H1 (cell line): Measurements from ENCODE around the gene ATP11C. TPM values are rescaled to one million over a fixed set of nuclear protein-coding genes. Genes with fewer than 3 reads are reported as not detected.
A peak's percentile ranks its signal among the peaks of the same experiment; 100 is the strongest.

Experiments
- CTCF ChIA-PET: fragments of 300-600 bp; sonication (Branson Sonifier 250); formaldehyde crosslinking; loops from one replicate; lab custom pipeline; 2021; ENCODE audit not compliant: partially characterized antibody; lab: Charles Lee
- POLR2A ChIA-PET: fragments of 300-600 bp; sonication (Branson Sonifier 250); formaldehyde crosslinking; loops from one replicate; lab custom pipeline; 2021; ENCODE audit warnings: inconsistent platforms; ENCODE audit not compliant: partially characterized antibody; lab: Charles Lee
- DNase-seq, 2 experiments: peaks; one replicate each; pipeline versions ENCODE4 v3.0.0 to v3.0.0-alpha.2; 2010 to 2022; ENCODE audit warnings: low spot score in 2 of 2, low read depth in 1 of 2, mixed read lengths in 1 of 2
- FAIRE-seq: peaks from 2 replicates; lab custom pipeline; 2011; peaks lifted over from hg19 to GRCh38; lab: Jason Lieb, UNC
- H2AFZ ChIP-seq: 2 replicates; pipeline ENCODE4 v1.8.1; 2012; ENCODE audit warnings: low read length, inconsistent platforms
- H2AK5ac ChIP-seq: 2 replicates; pipeline ENCODE4 v1.6.1; 2013; ENCODE audit warnings: low read depth, low read length
- H2BK120ac ChIP-seq: replicated peaks from 2 replicates; pipeline ENCODE3; 2013; ENCODE audit warnings: low read depth, low read length, inconsistent platforms
- H2BK12ac ChIP-seq: 2 replicates; pipeline ENCODE4 v1.6.1; 2013; ENCODE audit warnings: low read depth, low read length
- H2BK15ac ChIP-seq: 2 replicates; pipeline ENCODE4 v1.6.1; 2013; ENCODE audit warnings: low read length
- H2BK20ac ChIP-seq: 2 replicates; pipeline ENCODE4 v1.6.1; 2013; ENCODE audit warnings: low read length
- H2BK5ac ChIP-seq: 2 replicates; pipeline ENCODE4 v1.6.1; 2013; ENCODE audit warnings: low read depth, low read length
- H3K14ac ChIP-seq: 2 replicates; pipeline ENCODE4 v1.6.1; 2013; ENCODE audit warnings: inconsistent platforms; ENCODE audit not compliant: insufficient read length
- H3K18ac ChIP-seq: 2 replicates; pipeline ENCODE4 v1.6.1; 2013; ENCODE audit warnings: low read length; ENCODE audit errors: extremely low read depth
- H3K23ac ChIP-seq: 2 replicates; pipeline ENCODE4 v1.6.1; 2013; ENCODE audit warnings: inconsistent platforms; ENCODE audit not compliant: insufficient read length
- H3K23me2 ChIP-seq: 2 replicates; pipeline ENCODE4 v1.6.1; 2013; ENCODE audit warnings: low read depth, low read length
- H3K27ac ChIP-seq: 2 replicates; pipeline ENCODE4 v1.6.1; 2011; ENCODE audit warnings: low read depth, low read length, inconsistent platforms
- H3K27me3 ChIP-seq, 4 experiments: replicated peaks in 1 of 4; 1 replicate in 1 of 4; 2 replicates in 3 of 4; pipeline versions ENCODE4 v1.6.1 to v1.8.1; 2011 to 2013; ENCODE audit warnings: low read length in 3 of 4, mild to moderate bottlenecking in 3 of 4, inconsistent platforms in 2 of 4, mixed read lengths in 2 of 4, moderate library complexity in 1 of 4; ENCODE audit not compliant: control insufficient read depth in 3 of 4, insufficient read depth in 3 of 4; ENCODE audit errors: extremely low read depth in 1 of 4
- H3K36me3 ChIP-seq, 4 experiments: 2 replicates each; pipeline versions ENCODE4 v1.6.1 to v1.8.1; 2011 to 2013; ENCODE audit warnings: mild to moderate bottlenecking in 4 of 4, low read length in 3 of 4, moderate library complexity in 2 of 4, control low read depth in 1 of 4, inconsistent platforms in 1 of 4; ENCODE audit not compliant: insufficient read depth in 4 of 4, control insufficient read depth in 2 of 4
- H3K4ac ChIP-seq: replicated peaks from 2 replicates; pipeline ENCODE3; 2013; ENCODE audit warnings: low read length, low read depth, mixed read lengths, inconsistent platforms; ENCODE audit not compliant: insufficient read length
- H3K4me1 ChIP-seq, 4 experiments: replicated peaks in 1 of 4; 1 replicate in 1 of 4; 2 replicates in 3 of 4; pipeline versions ENCODE4 v1.6.1 to v1.8.1; 2011 to 2013; ENCODE audit warnings: low read length in 3 of 4, inconsistent platforms in 2 of 4, mixed read lengths in 1 of 4; ENCODE audit not compliant: insufficient read depth in 4 of 4, control insufficient read depth in 3 of 4
- H3K4me2 ChIP-seq, 2 experiments: 2 replicates each; pipeline versions ENCODE4 v1.6.1 to v1.8.1; 2011 to 2013; ENCODE audit warnings: low read depth in 2 of 2, low read length in 2 of 2, control low read depth in 1 of 2, inconsistent platforms in 1 of 2, mild to moderate bottlenecking in 1 of 2; ENCODE audit not compliant: insufficient read depth in 1 of 2
- H3K4me3 ChIP-seq, 4 experiments: fragments of 200-600, 300-600 bp in 1 of 4; sonication (generic), shearing (Covaris generic), sonication (Bioruptor Twin) in 1 of 4; 2 replicates each; pipeline versions ENCODE4 v1.5.1 to v1.8.1; 2011 to 2016; ENCODE audit warnings: low read length in 4 of 4, low read depth in 3 of 4, control low read depth in 2 of 4, inconsistent platforms in 2 of 4, mild to moderate bottlenecking in 2 of 4, mixed read lengths in 1 of 4, moderate library complexity in 1 of 4; ENCODE audit not compliant: insufficient read depth in 2 of 4; ENCODE audit errors: extremely low read depth in 1 of 4
- H3K56ac ChIP-seq: replicated peaks from 2 replicates; pipeline ENCODE3; 2013; ENCODE audit warnings: low read depth, mild to moderate bottlenecking, mixed read lengths, low read length, inconsistent platforms; ENCODE audit not compliant: insufficient read length
- H3K79me1 ChIP-seq: 2 replicates; pipeline ENCODE4 v1.6.1; 2013; ENCODE audit warnings: low read depth, low read length, control low read depth
- H3K79me2 ChIP-seq, 2 experiments: 2 replicates each; pipeline versions ENCODE4 v1.6.1 to v1.8.1; 2012 to 2013; ENCODE audit warnings: low read length in 2 of 2, mild to moderate bottlenecking in 2 of 2, inconsistent platforms in 1 of 2; ENCODE audit not compliant: insufficient read depth in 2 of 2, control insufficient read depth in 1 of 2
- H3K9ac ChIP-seq, 4 experiments: replicated peaks in 1 of 4; 1 replicate in 1 of 4; 2 replicates in 3 of 4; pipeline versions ENCODE4 v1.6.1 to v1.8.1; 2011 to 2013; ENCODE audit warnings: low read depth in 3 of 4, low read length in 3 of 4, control low read depth in 2 of 4, mild to moderate bottlenecking in 2 of 4, moderate library complexity in 2 of 4, inconsistent platforms in 1 of 4; ENCODE audit errors: extremely low read depth in 1 of 4
- H3K9me3 ChIP-seq, 2 experiments: 2 replicates each; pipeline versions ENCODE4 v1.6.1 to v1.8.1; 2012 to 2013; ENCODE audit warnings: mild to moderate bottlenecking in 2 of 2, moderate library complexity in 2 of 2, control low read depth in 1 of 2, inconsistent platforms in 1 of 2, low read depth in 1 of 2, low read length in 1 of 2, mixed read lengths in 1 of 2; ENCODE audit not compliant: insufficient read depth in 2 of 2
- H4K20me1 ChIP-seq, 2 experiments: replicated peaks in 1 of 2; 2 replicates each; pipeline versions ENCODE3 to v1.8.1; 2011 to 2013; ENCODE audit warnings: inconsistent platforms in 2 of 2, low read length in 2 of 2, mild to moderate bottlenecking in 1 of 2; ENCODE audit not compliant: insufficient read depth in 2 of 2, control insufficient read depth in 1 of 2
- H4K5ac ChIP-seq: 2 replicates; pipeline ENCODE4 v1.6.1; 2013; ENCODE audit warnings: low read length, low read depth, mixed read lengths, inconsistent platforms; ENCODE audit not compliant: insufficient read length
- H4K8ac ChIP-seq: 2 replicates; pipeline ENCODE4 v1.8.0; 2013; ENCODE audit warnings: mild to moderate bottlenecking, moderate library complexity, low read length, inconsistent platforms; ENCODE audit not compliant: insufficient read depth; ENCODE audit errors: extremely low read depth
- H4K91ac ChIP-seq: replicated peaks from 2 replicates; pipeline ENCODE3; 2013; ENCODE audit warnings: low read length, mixed read lengths, inconsistent platforms; ENCODE audit not compliant: insufficient read length
- HDAC2 ChIP-seq, 2 experiments: fragments of 300-600 bp in 1 of 2; sonication (generic) in 1 of 2; IDR thresholded peaks; 2 replicates each; pipeline ENCODE4 v1.6.1; 2011 to 2012; ENCODE audit warnings: low read depth in 2 of 2, low read length in 2 of 2, mild to moderate bottlenecking in 2 of 2, moderate library complexity in 2 of 2, borderline replicate concordance in 1 of 2, inconsistent platforms in 1 of 2
- JUND ChIP-seq: IDR thresholded peaks from 2 replicates; pipeline ENCODE4 v1.6.1; 2011; ENCODE audit warnings: mild to moderate bottlenecking, improper control_type of control experiment, low read length
- MAX ChIP-seq: IDR thresholded peaks from 2 replicates; pipeline ENCODE4 v1.6.1; 2012; ENCODE audit warnings: inconsistent platforms
- SRF ChIP-seq: IDR thresholded peaks from 2 replicates; pipeline ENCODE4 v1.6.1; 2011; ENCODE audit warnings: mild to moderate bottlenecking, low read depth, low read length, moderate library complexity
- TEAD4 ChIP-seq: IDR thresholded peaks from 2 replicates; pipeline ENCODE4 v1.6.1; 2012; ENCODE audit warnings: low read depth, low read length, inconsistent platforms, mixed read lengths
- YY1 ChIP-seq: IDR thresholded peaks from 2 replicates; pipeline ENCODE4 v1.6.1; 2011; ENCODE audit warnings: low read depth, mild to moderate bottlenecking, low read length
- WGBS, 2 experiments: shearing (Covaris generic) in 1 of 2; methylation state at CpG; one replicate each; pipeline versions ENCODE4 v1.1.6 to v1.1.7; 2013 to 2015; ENCODE audit warnings: low lambda C conversion rate in 2 of 2, mixed read lengths in 2 of 2, inconsistent platforms in 1 of 2, low coverage in 1 of 2, missing lambda C conversion rate in 1 of 2; ENCODE audit not compliant: insufficient replicate concordance in 2 of 2, insufficient coverage in 1 of 2, insufficient read length in 1 of 2; ENCODE audit errors: extremely low coverage in 1 of 2, missing lambda C conversion rate in 1 of 2; 5-methylcytosine and 5-hydroxymethylcytosine counted together
- polyA plus RNA-seq, 7 experiments: library from polyadenylated mRNA; depleted of rRNA in 3 of 7; stranded (reverse) in 5 of 7; unstranded in 2 of 7; fragments of >200 nt in 5 of 7; fragments of 200-250 nt in 2 of 7; gene quantifications; 1 replicate in 5 of 7; 2 replicates in 1 of 7; 4 replicates in 1 of 7; pipeline versions ENCODE4 v1.2.1 to v1.2.3, GENCODE V29; 2011 to 2013; ENCODE audit warnings: missing spikeins in 2 of 7, mixed read lengths in 2 of 7
- total RNA-seq: library from RNA; stranded (reverse); fragmentation: NEBNext Ultra II Directional; extraction: Animal tissue kit (Norgen Biotek cat#: 25700); gene quantifications from 2 replicates; pipeline ENCODE4 v1.2.1, GENCODE V29; 2021

The ATP11C gene
- total and polyA plus RNA-seq, 2 of the 8 experiments (the other 6 are each of a cell fraction or from before 2014, with no cell fraction given) = 14.7 to 52.1 TPM

GRCh38 chrX:139720136-139720535, 212.7 kb downstream of the ATP11C start:
- DNase-seq (peak; percentile 34 to 42), FAIRE-seq (peak; percentile 82)
- ChIA-PET CTCF (interaction anchor here (0.7 kb wide), 1 partner anchor 789 kb away, joined by 3 read pairs; no protein-coding TSS in a partner anchor), POLR2A (no interaction called here)
- no peak overlapping the region for H2BK12ac ChIP-seq
- H2AK5ac ChIP-seq = no peak overlapping the region
- no peaks in the 10 kb centered on the region for H3K36me3 ChIP-seq
- no peak overlapping the region for H3K9ac ChIP-seq
- H4K20me1 ChIP-seq = peaks cover 0 to 2% of the 10 kb centered on the region in 2 experiments
- no peaks in the 10 kb centered on the region; a peak in 1 of 7 replicates for H3K4me1 ChIP-seq
- H3K79me1 ChIP-seq = no peaks in the 10 kb centered on the region
- H3K9me3 ChIP-seq = no peaks in the 10 kb centered on the region
- H2BK15ac ChIP-seq = no peak overlapping the region
- no peaks in the 10 kb centered on the region for H3K27me3 ChIP-seq
- no peak overlapping the region for H3K4me2 ChIP-seq
- H2BK5ac ChIP-seq = no peak overlapping the region
- H3K56ac ChIP-seq = no peak overlapping the region
- H4K8ac ChIP-seq = no peak overlapping the region
- H2BK120ac ChIP-seq = no peak overlapping the region
- H3K79me2 ChIP-seq = no peaks in the 10 kb centered on the region
- no peak overlapping the region for H3K4me3 ChIP-seq
- no peak overlapping the region for H3K27ac ChIP-seq
- no peak for TF ChIP-seq SRF
- TF ChIP-seq TEAD4 = peak; percentile 71
- peak in 1 of 2 experiments; percentile 43; a peak in 1 of 4 replicates for TF ChIP-seq HDAC2 (IDR thresholded peaks at IDR 0.05; ENCODE audit: borderline replicate concordance in 1 of 2, low read depth in 2 of 2, low read length in 2 of 2)
- TF ChIP-seq YY1 = 0 out of 2 replicates have a peak, but pooled peaks have one; percentile 23
- TF ChIP-seq MAX = no peak
- peak; percentile 43; the same call in 1 of the 2 replicates for TF ChIP-seq JUND
- no peak overlapping the region for H3K4ac ChIP-seq
- no peak overlapping the region for H3K18ac ChIP-seq
- no peaks in the 10 kb centered on the region for H3K23me2 ChIP-seq
- no peak overlapping the region for H3K23ac ChIP-seq
- no peak overlapping the region for H2BK20ac ChIP-seq
- 46% methylated on average over 4 of the region's 5 CpGs; no CpG with 5 or more reads in 1 of the 2 experiments for WGBS, 2 experiments
- no peak overlapping the region for H3K14ac ChIP-seq
- H2AFZ ChIP-seq = no peak overlapping the region
- H4K5ac ChIP-seq = no peak overlapping the region
- H4K91ac ChIP-seq = no peak overlapping the region
